ENCODE data around the gene PLA2G4D. TPM values are rescaled to one million over a fixed set of nuclear protein-coding genes. Genes with fewer than 3 reads are reported as not detected.

Gene PLA2G4D
- total and polyA plus RNA-seq, 7 experiments from 2014 or later, result not detected

DNA sequence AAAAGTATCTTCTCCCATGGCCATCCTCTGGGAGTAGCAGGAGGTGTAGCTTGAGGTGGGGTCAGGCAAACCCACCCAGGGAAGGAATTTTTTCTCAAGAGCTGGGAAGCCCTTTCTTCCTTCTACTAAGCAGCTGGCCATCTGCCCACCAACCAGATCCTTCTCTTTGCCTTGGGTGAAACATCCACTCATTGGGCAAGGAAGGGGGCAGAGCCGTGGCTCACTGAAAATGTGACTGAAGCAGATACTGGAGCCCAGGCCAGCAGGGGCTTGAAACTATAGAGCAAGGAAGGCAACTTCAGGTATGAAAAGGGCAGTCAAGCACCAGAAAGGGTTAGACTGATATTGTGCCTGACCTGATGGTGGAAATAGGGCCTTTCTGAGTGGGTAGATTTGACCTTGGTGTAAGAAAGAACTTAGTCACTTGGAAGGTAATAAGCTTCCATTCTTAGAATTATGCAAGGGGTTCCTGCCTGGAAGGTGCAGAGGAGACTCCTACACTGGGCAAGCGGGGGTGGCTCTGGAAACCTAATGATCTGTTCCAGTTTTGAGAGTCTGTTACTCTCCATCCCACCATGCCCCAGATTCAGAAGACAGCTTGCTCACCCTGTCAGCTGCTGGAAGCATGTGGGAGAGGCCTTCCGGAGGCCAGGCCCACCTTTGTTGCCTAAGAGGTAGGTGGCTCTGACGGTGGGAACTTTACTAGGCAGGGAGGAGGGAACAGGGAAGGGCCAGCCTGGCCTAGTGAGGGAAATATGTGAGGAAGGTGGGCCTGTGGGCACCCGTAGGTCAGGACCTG, 51.6 kb downstream of the PLA2G4D start:
- Mint-ChIP-seq H3K27me3 (peaks cover 0 to 9% (median 0%) of the 10 kb centered on the region in 5 donors), H3K4me3 (no peak overlapping the region), H3K36me3 (no peaks in the 10 kb centered on the region), H3K27ac (no peak overlapping the region), H3K9me3 (no peaks in the 10 kb centered on the region), H3K4me1 (peaks cover 0 to 10% (median 0%) of the 10 kb centered on the region in 7 donors)
- Histone ChIP-seq H3K27me3 (ENCODE audit: control insufficient read depth in 2 of 2, insufficient read depth in 2 of 2, low read length in 2 of 2) (no peaks in the 10 kb centered on the region), H3K4me1 (ENCODE audit: control insufficient read depth in 2 of 2, insufficient read depth in 2 of 2, low read length in 2 of 2) (no peaks in the 10 kb centered on the region), H3K4me3 (ENCODE audit: low read length) (no peak overlapping the region), H3K9me3 (ENCODE audit: control insufficient read depth in 2 of 3, low read length in 3 of 3) (no peaks in the 10 kb centered on the region), H3K36me3 (ENCODE audit: control insufficient read depth in 2 of 3, insufficient read depth in 3 of 3, low read length in 3 of 3) (no peaks in the 10 kb centered on the region), H3K27ac (ENCODE audit: low read depth, low read length) (no peak overlapping the region)
- ATAC-seq, result no peak
- intact Hi-C loops (cut with micrococcal nuclease), result no loop called here
- no peak for DNase-seq
- ChIA-PET POLR2A (no interaction called here), CTCF (interaction anchor here (0.6 to 1.4 kb wide), 2 partner anchors 9 to 1010 kb away, joined by 3 to 5 read pairs; no protein-coding TSS in a partner anchor)

- Histone ChIP-seq H3K27ac (ENCODE audit: low read depth, low read length) (no peak overlapping the region), H3K9me3 (ENCODE audit: control insufficient read depth in 2 of 3, low read length in 3 of 3) (no peaks in the 10 kb centered on the region), H3K36me3 (ENCODE audit: control insufficient read depth in 2 of 3, insufficient read depth in 3 of 3, low read length in 3 of 3) (no peaks in the 10 kb centered on the region), H3K27me3 (ENCODE audit: control insufficient read depth in 2 of 2, insufficient read depth in 2 of 2, low read length in 2 of 2) (no peaks in the 10 kb centered on the region), H3K4me3 (ENCODE audit: low read length) (no peak overlapping the region), H3K4me1 (ENCODE audit: control insufficient read depth in 2 of 2, insufficient read depth in 2 of 2, low read length in 2 of 2) (no peaks in the 10 kb centered on the region)
- no peaks in the 10 kb centered on the region for H3K9me3 Mint-ChIP-seq
- CTCF ChIA-PET, result no interaction called here
- POLR2A ChIA-PET, result no interaction called here
- intact Hi-C loops (cut with micrococcal nuclease), result no loop called here
- H3K4me1 Mint-ChIP-seq, result peaks cover 0 to 9% (median 7%) of the 10 kb centered on the region in 7 donors
- no peak overlapping the region for H3K27ac Mint-ChIP-seq
- no peak for DNase-seq
- H3K36me3 Mint-ChIP-seq, result no peaks in the 10 kb centered on the region
- no peak overlapping the region for H3K4me3 Mint-ChIP-seq
- ATAC-seq, result no peak
- peaks cover 0 to 7% (median 0%) of the 10 kb centered on the region in 5 donors for H3K27me3 Mint-ChIP-seq
Measured at GRCh38 chr15:42038401-42038800, 56.0 kb downstream of the PLA2G4D start.

GRCh38 chr15:42037656-42038055, 56.7 kb downstream of the PLA2G4D start:
- peaks cover 0 to 7% (median 0%) of the 10 kb centered on the region in 5 donors for H3K27me3 Mint-ChIP-seq
- Histone ChIP-seq H3K4me3 (ENCODE audit: low read length) (no peak overlapping the region), H3K4me1 (ENCODE audit: control insufficient read depth in 2 of 2, insufficient read depth in 2 of 2, low read length in 2 of 2) (no peaks in the 10 kb centered on the region), H3K9me3 (ENCODE audit: control insufficient read depth in 2 of 3, low read length in 3 of 3) (no peaks in the 10 kb centered on the region), H3K27me3 (ENCODE audit: control insufficient read depth in 2 of 2, insufficient read depth in 2 of 2, low read length in 2 of 2) (no peaks in the 10 kb centered on the region), H3K27ac (ENCODE audit: low read depth, low read length) (no peak overlapping the region), H3K36me3 (ENCODE audit: control insufficient read depth in 2 of 3, insufficient read depth in 3 of 3, low read length in 3 of 3) (no peaks in the 10 kb centered on the region)
- no peaks in the 10 kb centered on the region for H3K9me3 Mint-ChIP-seq
- H3K4me3 Mint-ChIP-seq, result no peak overlapping the region
- no peak overlapping the region for H3K27ac Mint-ChIP-seq
- H3K4me1 Mint-ChIP-seq, result peaks cover 0 to 12% (median 7%) of the 10 kb centered on the region in 7 donors
- intact Hi-C loops (cut with micrococcal nuclease), result no loop called here
- CTCF ChIA-PET, result no interaction called here
- DNase-seq (no peak), ATAC-seq (no peak)
- no peaks in the 10 kb centered on the region for H3K36me3 Mint-ChIP-seq
- POLR2A ChIA-PET, result no interaction called here

- Histone ChIP-seq H3K4me1 (ENCODE audit: control insufficient read depth in 2 of 2, insufficient read depth in 2 of 2, low read length in 2 of 2) (no peaks in the 10 kb centered on the region), H3K27ac (ENCODE audit: low read depth, low read length) (no peak overlapping the region), H3K9me3 (ENCODE audit: control insufficient read depth in 2 of 3, low read length in 3 of 3) (no peaks in the 10 kb centered on the region), H3K36me3 (ENCODE audit: control insufficient read depth in 2 of 3, insufficient read depth in 3 of 3, low read length in 3 of 3) (no peaks in the 10 kb centered on the region), H3K27me3 (ENCODE audit: control insufficient read depth in 2 of 2, insufficient read depth in 2 of 2, low read length in 2 of 2) (no peaks in the 10 kb centered on the region), H3K4me3 (ENCODE audit: low read length) (no peak overlapping the region)
- Mint-ChIP-seq H3K27me3 (peaks cover 0 to 7% (median 0%) of the 10 kb centered on the region in 5 donors), H3K36me3 (no peaks in the 10 kb centered on the region), H3K27ac (no peak overlapping the region), H3K9me3 (peaks cover 0 to 2% (median 0%) of the 10 kb centered on the region in 11 donors), H3K4me1 (peaks cover 0 to 12% (median 7%) of the 10 kb centered on the region in 7 donors), H3K4me3 (no peak overlapping the region)
- intact Hi-C loops (cut with micrococcal nuclease), result no loop called here
- ChIA-PET CTCF (no interaction called here), POLR2A (no interaction called here)
- DNase-seq (no peak), ATAC-seq (no peak)
Measured at GRCh38 chr15:42036966-42037365, 57.4 kb downstream of the PLA2G4D start.

DNA sequence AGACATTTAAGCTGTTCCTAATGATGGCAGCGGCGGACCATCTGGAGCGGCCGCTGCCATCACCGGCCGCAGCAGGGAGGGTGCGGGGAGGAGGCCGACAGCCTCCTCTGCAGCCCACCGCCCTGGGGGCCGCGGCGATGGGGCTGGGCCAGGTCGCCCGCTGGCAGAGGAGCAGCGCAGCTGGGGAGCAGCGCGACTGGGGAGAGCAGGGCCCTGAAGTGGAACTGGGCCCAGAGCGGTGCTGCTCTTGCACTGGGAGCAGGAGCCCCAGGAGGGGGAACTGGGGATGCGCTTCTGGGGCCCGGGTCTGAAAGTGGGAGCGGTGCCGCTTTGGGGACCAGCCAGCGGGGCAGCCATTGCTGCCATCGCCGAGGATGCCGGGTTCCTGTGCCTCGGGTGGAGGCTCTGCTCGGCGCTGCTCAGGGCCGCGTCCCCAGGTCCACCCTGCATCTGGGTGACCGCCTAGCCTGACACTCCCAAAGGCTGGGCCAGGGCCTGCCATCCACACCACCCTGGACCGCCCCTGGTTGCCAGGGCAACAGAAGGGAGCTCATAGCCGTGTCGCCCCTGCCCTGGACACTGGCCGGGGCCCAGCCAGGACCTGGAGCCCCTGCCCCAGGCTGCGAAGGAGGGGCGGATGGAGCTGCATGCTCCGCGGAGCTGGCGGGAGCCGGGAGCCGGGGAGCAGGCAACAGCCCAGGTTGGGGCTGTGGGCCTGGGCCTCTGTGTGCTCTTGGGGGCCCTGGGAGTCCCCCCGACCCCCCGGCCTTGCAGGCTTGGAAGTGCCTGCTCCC, 58.1 kb downstream of the PLA2G4D start:
- Mint-ChIP-seq H3K9me3 (peaks cover 0 to 4% (median 0%) of the 10 kb centered on the region in 11 donors), H3K4me1 (peaks cover 0 to 12% (median 7%) of the 10 kb centered on the region in 7 donors), H3K36me3 (no peaks in the 10 kb centered on the region), H3K4me3 (no peak overlapping the region), H3K27me3 (peaks cover 0 to 7% (median 0%) of the 10 kb centered on the region in 5 donors), H3K27ac (no peak overlapping the region)
- H3K4me1 ChIP-seq (ENCODE audit: control insufficient read depth in 2 of 2, insufficient read depth in 2 of 2, low read length in 2 of 2), result no peaks in the 10 kb centered on the region
- H3K9me3 ChIP-seq (ENCODE audit: control insufficient read depth in 2 of 3, low read length in 3 of 3), result no peaks in the 10 kb centered on the region
- H3K27me3 ChIP-seq (ENCODE audit: control insufficient read depth in 2 of 2, insufficient read depth in 2 of 2, low read length in 2 of 2), result no peaks in the 10 kb centered on the region
- intact Hi-C loops (cut with micrococcal nuclease), result no loop called here
- ChIA-PET POLR2A (no interaction called here), CTCF (no interaction called here)
- DNase-seq (no peak), ATAC-seq (no peak)
- H3K36me3 ChIP-seq (ENCODE audit: control insufficient read depth in 2 of 3, insufficient read depth in 3 of 3, low read length in 3 of 3), result no peaks in the 10 kb centered on the region
- no peak overlapping the region for H3K27ac ChIP-seq (ENCODE audit: low read depth, low read length)
- no peak overlapping the region for H3K4me3 ChIP-seq (ENCODE audit: low read length)

- intact Hi-C loops (cut with micrococcal nuclease), result no loop called here
- H3K9me3 ChIP-seq (ENCODE audit: control insufficient read depth in 2 of 3, low read length in 3 of 3), result no peaks in the 10 kb centered on the region
- H3K27ac Mint-ChIP-seq, result peak overlapping the region in 1 of 9 donors; percentile 14
- no peak overlapping the region for H3K27ac ChIP-seq (ENCODE audit: low read depth, low read length)
- no peak overlapping the region for H3K4me3 Mint-ChIP-seq
- no peaks in the 10 kb centered on the region for H3K36me3 ChIP-seq (ENCODE audit: control insufficient read depth in 2 of 3, insufficient read depth in 3 of 3, low read length in 3 of 3)
- no peaks in the 10 kb centered on the region for H3K27me3 ChIP-seq (ENCODE audit: control insufficient read depth in 2 of 2, insufficient read depth in 2 of 2, low read length in 2 of 2)
- peaks cover 0 to 7% (median 0%) of the 10 kb centered on the region in 5 donors for H3K27me3 Mint-ChIP-seq
- H3K4me3 ChIP-seq (ENCODE audit: low read length), result no peak overlapping the region
- DNase-seq (no peak), ATAC-seq (peak; percentile 53)
- no peaks in the 10 kb centered on the region for H3K4me1 ChIP-seq (ENCODE audit: control insufficient read depth in 2 of 2, insufficient read depth in 2 of 2, low read length in 2 of 2)
- peaks cover 0 to 12% (median 7%) of the 10 kb centered on the region in 7 donors for H3K4me1 Mint-ChIP-seq
- ChIA-PET CTCF (no interaction called here), POLR2A (no interaction called here)
- H3K36me3 Mint-ChIP-seq, result no peaks in the 10 kb centered on the region
- H3K9me3 Mint-ChIP-seq, result peaks cover 0 to 4% (median 0%) of the 10 kb centered on the region in 11 donors
Measured at GRCh38 chr15:42035435-42035761, 59.0 kb downstream of the PLA2G4D start.

Data from naive thymus-derived CD4-positive, alpha-beta T cell (primary cell).